HG03469 (cell line): ENCODE results near the gene CCDC91.
"Not testable (repeated sequence)": the region's sequence is repeated elsewhere in the genome, so short reads cannot be mapped to it uniquely, and the experiment has no call there.

ENCODE experiments used
- ATAC-seq: cut with Tn5 transposase; IDR thresholded peaks from one replicate; pipeline ENCODE4 v1.9.1; 2021; ENCODE audit warnings: mild to moderate bottlenecking, moderate library complexity, moderate number of reproducible peaks; ENCODE audit not compliant: unreplicated experiment

The CCDC91 gene

DNA sequence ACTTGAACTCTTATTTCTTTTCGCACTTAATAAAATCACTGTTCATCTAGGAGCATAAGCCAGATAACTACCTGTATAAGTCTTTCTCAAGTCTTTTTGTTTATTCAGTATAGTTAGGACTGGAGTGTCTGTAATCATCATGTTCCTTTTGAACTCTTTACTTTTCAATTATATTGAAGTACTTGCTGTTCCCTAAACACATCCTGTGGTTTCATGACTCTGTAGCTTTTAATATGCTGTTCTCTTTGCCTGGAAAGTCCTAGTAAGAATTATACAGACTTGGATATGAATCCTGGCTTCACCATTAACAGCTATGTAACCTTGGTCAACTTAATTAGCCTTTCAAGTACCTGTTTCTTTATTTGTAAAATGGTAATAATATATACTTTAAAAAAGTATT lies 88.2 kb downstream of the CCDC91 start:
- no peak for ATAC-seq

- no peak for ATAC-seq
These were observed 88.7 kb downstream of the CCDC91 start for GRCh38 chr12:28278960-28279359.

GRCh38 chr12:28286352-28286751 lies 96.1 kb downstream of the CCDC91 start:
- ATAC-seq: no peak

DNA sequence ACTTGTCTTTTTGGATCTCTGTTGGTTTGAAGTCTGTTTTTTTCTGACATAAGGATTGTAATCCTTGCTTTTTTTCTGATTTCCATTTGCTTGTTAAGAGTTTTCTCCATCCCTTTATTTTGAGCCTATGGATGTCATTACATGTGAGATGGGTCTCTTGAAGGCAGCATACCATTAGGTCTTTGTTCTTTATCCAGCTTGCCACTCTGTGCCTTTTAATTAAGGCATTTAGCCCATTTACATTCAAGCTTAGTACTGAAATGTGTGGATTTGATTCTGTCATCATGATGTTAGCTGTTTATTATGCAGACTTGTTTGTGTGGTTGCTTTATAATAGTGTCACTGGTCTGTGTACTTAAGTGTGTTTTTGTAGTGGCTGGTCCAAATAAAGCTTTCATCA lies 100.0 kb downstream of the CCDC91 start:
- no peak for ATAC-seq

DNA sequence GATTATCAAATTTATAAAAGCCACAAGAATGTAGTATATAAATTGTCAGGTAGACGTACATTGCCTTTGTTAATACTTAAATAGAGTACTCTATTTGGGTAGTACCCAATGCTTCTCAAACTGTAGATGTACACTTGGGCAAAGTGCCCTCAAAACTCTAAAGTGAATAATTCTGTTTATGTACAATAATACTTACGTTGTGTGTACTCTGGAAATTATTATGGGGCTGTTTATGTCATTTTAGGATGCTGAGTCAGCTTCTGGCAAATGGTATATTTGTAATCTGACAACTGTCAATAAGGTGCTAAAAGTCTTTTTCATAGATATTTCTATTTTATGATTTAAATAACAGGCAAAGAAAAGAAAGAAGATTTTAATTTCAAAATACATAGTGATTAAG lies 102.4 kb downstream of the CCDC91 start:
- ATAC-seq: no peak

DNA sequence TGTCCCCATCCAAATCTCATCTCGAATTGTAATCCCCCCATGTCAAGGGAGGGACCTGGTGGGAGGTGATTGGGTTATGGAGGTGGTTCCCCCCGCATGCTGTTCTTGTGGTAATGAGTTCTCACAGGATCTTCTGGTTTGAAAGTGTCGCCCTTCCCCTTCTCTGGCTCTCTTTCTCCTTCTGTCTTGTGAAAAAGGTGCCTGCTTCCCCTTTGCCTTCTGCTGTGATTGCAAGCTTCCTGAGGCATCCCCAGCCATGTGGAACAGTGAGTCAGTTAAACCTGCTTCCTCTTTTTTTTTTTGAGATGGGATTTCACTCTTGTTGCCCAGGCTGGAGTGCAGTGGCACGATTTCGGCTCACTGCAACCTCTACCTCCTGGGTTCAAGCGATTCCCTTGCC lies 104.0 kb downstream of the CCDC91 start:
- ATAC-seq: no peak

DNA sequence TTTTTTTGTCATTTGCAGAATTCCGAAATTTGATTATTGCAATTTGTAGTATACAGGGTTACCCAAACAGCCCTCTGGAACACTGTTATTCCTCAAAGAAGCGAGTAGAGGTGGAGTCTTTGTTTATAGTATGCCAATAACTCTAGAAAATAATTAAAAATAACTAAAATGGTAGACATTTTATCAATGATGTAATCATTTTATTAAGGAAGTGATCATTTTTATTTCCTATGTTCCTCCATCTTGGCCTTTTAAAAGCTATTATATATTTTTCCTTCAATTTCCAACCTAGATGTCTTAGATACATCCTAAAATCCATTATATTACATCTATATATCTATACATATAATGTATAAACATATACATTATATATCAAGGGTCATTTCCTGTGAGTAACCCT lies 106.0 kb downstream of the CCDC91 start:
- ATAC-seq: no peak

GRCh38 chr12:28303192-28303591 lies 112.9 kb downstream of the CCDC91 start:
- ATAC-seq: no peak

DNA sequence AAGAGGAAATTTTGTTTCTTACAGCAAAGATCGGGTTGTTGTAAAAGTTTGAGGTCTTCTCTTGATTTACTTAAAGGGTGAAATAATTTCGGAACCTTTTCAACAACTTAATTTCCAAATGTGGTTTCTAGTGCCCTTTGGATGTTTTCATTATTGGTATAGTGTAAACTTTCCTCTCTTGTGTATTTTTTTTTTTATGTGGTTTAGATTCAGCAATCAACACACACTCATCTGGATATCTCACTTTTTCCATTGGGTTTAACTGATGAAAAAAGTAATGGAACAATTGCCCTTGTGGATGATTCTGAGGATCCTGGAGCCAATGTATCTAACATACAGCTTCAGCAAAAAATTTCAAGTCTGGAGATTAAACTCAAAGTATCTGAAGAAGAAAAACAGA lies 116.3 kb downstream of the CCDC91 start:
- ATAC-seq: no peak

GRCh38 chr12:28308891-28309290 lies 118.6 kb downstream of the CCDC91 start:
- ATAC-seq: no peak

- no peak for ATAC-seq
These were observed 123.4 kb downstream of the CCDC91 start for GRCh38 chr12:28313631-28314030.

- ATAC-seq: no peak
These were observed 125.8 kb downstream of the CCDC91 start for GRCh38 chr12:28316049-28316448.

DNA sequence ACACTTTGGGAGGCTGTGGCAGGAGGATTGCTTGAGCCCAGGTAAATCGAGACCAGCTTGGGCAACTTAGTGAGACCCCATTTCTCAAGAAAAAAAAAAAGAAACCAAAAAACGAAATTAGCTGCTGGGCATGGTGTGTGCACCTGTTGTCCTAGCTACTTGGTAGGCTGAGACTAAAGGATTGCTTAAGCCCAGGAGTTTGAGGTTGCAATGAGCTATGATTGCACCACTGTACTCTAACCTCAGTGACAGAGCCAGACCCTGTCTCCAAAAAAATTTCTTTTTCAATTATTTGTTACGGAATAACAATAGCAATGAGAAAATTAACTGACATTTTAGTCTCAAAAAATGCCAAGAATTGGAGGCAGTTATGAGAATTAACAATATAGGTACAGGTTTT lies 128.0 kb downstream of the CCDC91 start:
- no peak for ATAC-seq

DNA sequence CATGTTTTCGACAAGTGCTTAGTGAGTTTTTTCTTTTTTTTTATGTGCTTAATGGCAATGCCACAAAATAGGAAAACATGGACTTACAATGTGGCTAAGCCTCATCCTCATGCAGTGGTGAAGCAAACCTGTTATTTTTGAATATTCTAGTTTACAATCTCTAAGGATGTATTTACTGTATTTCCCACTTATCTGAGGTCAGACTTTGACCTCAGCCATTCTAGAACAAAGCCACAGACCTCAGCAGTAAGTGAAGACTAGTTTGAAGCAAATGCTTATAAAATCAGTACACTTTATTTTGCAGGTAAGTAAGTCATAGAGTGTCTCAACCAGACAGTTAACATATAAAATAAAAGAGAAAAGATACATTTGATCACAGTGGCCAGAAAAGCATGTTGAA lies 130.1 kb downstream of the CCDC91 start:
- no peak for ATAC-seq

DNA sequence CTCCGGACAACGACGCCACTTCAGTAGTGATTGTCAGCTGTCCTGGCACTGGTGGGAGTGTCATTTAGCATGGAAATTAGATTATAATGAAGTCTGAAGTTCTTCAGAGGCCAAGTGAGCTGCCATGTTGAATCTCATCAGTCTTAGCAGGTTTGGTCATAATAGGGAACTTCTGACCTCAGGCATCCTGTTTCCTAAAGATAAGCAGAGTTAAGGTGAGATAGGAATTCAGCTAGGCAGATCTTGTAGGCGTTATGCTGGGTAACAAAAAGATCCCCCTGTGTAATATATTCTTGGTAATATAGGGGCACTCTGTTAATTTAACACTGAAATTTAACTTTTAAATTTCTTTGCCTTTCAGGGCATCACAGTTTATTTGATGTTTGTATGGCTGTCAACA lies 137.5 kb downstream of the CCDC91 start:
- ATAC-seq: no peak

- no peak for ATAC-seq
These were observed 138.7 kb downstream of the CCDC91 start for GRCh38 chr12:28328967-28329366.

DNA sequence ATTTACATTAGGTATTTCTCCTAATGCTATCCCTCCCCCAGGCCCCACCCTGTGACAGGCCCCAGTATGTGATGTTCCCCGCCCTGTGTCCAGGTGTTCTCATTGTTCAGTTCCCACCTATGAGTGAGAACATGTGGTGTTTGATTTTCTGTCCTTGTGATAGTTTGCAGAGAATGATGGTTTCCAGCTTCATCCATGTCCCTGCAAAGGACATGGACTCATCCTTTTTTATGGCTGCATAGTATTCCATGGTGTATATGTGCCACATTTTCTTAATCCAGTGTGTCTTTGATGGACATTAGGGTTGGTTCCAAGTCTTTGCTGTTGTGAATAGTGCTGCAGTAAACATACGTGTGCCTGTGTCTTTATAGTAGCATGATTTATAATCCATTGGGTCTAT lies 139.5 kb downstream of the CCDC91 start:
- not testable (repeated sequence) for ATAC-seq

GRCh38 chr12:28330232-28330631 lies 140.0 kb downstream of the CCDC91 start:
- ATAC-seq: not testable (repeated sequence)

DNA sequence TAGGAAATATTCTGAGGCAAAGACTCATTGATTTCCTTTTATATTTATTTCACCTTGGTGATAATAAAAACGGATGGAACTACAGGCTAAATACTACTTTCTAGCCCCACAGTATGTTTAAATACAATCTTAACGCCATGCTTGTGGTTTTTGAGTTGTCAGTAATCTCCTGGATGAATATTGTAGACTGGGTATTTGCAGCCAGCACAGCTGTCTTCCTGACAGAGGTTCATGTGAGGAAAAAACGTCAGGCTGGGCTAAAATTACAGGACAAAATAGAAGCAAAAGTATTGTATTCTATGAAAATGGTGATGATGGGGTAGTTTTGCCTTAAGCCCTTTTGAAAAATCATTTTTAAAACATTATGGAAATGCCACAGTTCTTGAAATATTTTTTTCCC lies 140.9 kb downstream of the CCDC91 start:
- no peak for ATAC-seq

DNA sequence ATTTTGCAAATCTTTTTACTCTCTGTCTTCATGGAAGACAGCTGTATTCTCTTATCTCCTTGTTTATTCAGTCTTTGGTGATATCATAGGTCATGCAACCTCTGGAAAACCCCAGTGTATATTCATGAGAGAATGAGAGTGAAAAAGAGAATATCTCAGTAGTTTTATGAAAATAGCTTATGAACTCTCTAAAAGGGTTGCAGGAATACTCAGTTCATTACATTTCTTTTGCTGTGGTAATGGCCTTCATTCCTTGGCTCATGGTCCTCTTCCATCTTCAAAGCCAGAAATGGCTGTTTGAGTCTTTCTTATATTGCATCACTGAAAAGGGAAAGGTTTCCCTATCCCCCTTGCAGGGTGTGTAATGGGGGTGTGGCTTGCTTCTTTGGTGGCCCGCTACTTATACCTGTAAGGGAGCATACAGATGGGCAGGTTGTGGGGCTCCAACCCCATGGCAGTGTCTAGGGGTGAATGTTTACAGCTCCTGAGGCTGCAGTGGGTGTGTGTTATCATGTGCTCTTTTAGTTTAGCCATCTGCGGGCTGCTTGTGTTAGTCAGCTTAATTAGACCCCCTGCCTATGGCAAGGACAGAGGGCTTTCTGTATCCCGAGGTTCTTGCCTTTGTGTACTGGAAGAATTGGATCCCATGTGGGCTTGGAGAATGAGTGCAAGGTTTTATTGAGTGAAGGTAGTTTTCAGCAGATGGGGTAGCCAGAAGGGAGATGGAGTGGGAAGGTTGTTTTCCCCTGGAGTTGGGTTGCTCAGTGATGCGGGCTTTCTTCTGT lies 150.2 kb downstream of the CCDC91 start:
- no peak for ATAC-seq

GRCh38 chr12:28343713-28344112 lies 153.5 kb downstream of the CCDC91 start:
- no peak for ATAC-seq

DNA sequence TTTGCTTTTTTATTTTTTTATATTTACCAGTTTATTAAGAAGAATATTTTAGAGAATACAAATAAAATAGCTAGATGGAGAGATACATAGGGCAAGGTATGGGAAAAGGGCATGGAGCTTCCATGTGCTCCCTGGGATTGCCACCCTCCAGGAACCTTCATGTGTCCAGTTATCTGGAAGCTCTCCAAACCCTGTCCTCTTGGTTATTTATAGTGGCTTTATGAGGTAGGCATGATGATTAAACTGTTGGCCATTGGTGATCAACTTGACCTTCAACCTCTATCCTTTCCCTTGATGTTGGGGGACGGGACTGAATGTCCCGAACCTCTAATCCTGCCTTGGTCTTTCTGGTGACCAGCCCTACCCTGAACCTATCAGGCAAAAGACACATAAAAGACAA lies 156.3 kb downstream of the CCDC91 start:
- no peak for ATAC-seq

DNA sequence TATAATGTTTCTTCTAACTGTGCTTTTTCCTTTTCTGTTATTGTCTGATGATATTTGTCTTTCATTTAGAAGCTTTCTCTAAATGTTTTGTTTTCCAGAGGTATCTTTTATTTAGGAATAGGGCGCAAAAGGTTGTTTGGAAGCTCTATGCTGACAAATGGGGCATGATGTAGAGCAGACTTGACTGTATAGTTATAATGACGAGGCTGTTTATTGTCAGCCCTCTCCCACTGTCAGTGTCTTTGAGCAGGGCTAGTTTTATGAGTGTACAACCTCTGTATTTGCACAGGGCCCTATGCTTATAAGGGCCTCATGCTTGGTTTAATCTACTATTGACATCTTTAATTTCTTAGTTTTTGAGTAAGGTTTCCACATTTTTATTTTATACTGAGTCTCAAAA lies 158.9 kb downstream of the CCDC91 start:
- ATAC-seq: no peak
